GM12878 (cell line): Measurements from ENCODE around the gene TMEM97. TPM values are rescaled to one million over a fixed set of nuclear protein-coding genes. Genes with fewer than 3 reads are reported as not detected.

Experiments
- ATAC-seq: fragments of 200-7000 bp; cut with Tn5 transposase; 3 replicates; pipeline ENCODE4 v1.9.1; 2020; ENCODE audit warnings: mild to moderate bottlenecking, moderate library complexity
- Bru-seq: library from RNA; stranded (reverse); fragments of 400-500 nt; gene quantifications from one replicate; lab custom pipeline; 2021; lab: Mats Ljungman, UMichigan
- BruChase-seq, 2 experiments: library from RNA; stranded (reverse); fragments of 400-500 nt; gene quantifications; one replicate each; lab custom pipeline; 2021; lab: Mats Ljungman, UMichigan
- BruUV-seq: library from RNA; stranded (reverse); fragments of 400-500 nt; replicated peaks from 2 replicates; lab custom pipeline; 2021; lab: Mats Ljungman, UMichigan
- CTCF ChIA-PET: fragments of 300-600 bp; sonication (Branson Sonifier 250); formaldehyde crosslinking; extraction: SDS; loops from one replicate; lab custom pipeline; 2021; ENCODE audit warnings: inconsistent platforms; lab: Yijun Ruan, JAX
- POLR2A ChIA-PET: fragments of 350-600 bp; formaldehyde crosslinking; extraction: SDS; loops from one replicate; lab custom pipeline; 2021; ENCODE audit warnings: inconsistent platforms; lab: Charles Lee
- RAD21 ChIA-PET: fragments of 300-600 bp; sonication (Branson Sonifier 250); formaldehyde crosslinking; loops from one replicate; lab custom pipeline; 2023; ENCODE audit warnings: antibody characterized with exemption; ENCODE audit not compliant: unreplicated experiment; lab: Charles Lee
- SMC1A ChIA-PET: fragments of 300-600 bp; sonication (Branson Sonifier 250); formaldehyde crosslinking; loops from one replicate; lab custom pipeline; 2023; ENCODE audit not compliant: unreplicated experiment, uncharacterized antibody; lab: Charles Lee
- DNase-seq: peaks from one replicate; pipeline ENCODE4 v3.0.0-alpha.2; 2011; ENCODE audit warnings: low read depth, low spot score
- FAIRE-seq: peaks from 3 replicates; lab custom pipeline; 2011; peaks lifted over from hg19 to GRCh38; lab: Jason Lieb, UNC
- H2AFZ ChIP-seq: 2 replicates; pipeline ENCODE4 v1.6.0; 2011; ENCODE audit warnings: low read depth, low read length, control low read depth; ENCODE audit not compliant: control insufficient read depth
- H3K27ac ChIP-seq: 2 replicates; pipeline ENCODE4 v1.5.1; 2011; ENCODE audit warnings: control low read depth; ENCODE audit not compliant: control insufficient read depth, insufficient read depth
- H3K27me3 ChIP-seq, 2 experiments: replicated peaks in 1 of 2; 2 replicates each; pipeline versions ENCODE4 v1.6.0 to v1.6.1; 2011; ENCODE audit warnings: low read length in 1 of 2; ENCODE audit not compliant: control insufficient read depth in 2 of 2, insufficient read depth in 2 of 2
- H3K36me3 ChIP-seq, 2 experiments: 2 replicates each; pipeline ENCODE4 v1.5.1; 2011; ENCODE audit warnings: low read length in 1 of 2; ENCODE audit not compliant: control insufficient read depth in 2 of 2, insufficient read depth in 2 of 2
- H3K4me1 ChIP-seq: 2 replicates; pipeline ENCODE4 v1.6.1; 2011; ENCODE audit warnings: mild to moderate bottlenecking, low read length, moderate library complexity, mixed read lengths; ENCODE audit not compliant: control insufficient read depth, insufficient read depth
- H3K4me2 ChIP-seq: 2 replicates; pipeline ENCODE4 v1.6.0; 2011; ENCODE audit warnings: control low read depth; ENCODE audit not compliant: control insufficient read depth, insufficient read depth
- H3K4me3 ChIP-seq: fragments of 200-600 bp; sonication (generic); 2 replicates; pipeline ENCODE4 v1.5.1; 2016
- H3K79me2 ChIP-seq: 2 replicates; pipeline ENCODE4 v1.6.0; 2011; ENCODE audit warnings: low read length; ENCODE audit not compliant: control insufficient read depth, insufficient read depth
- H3K9ac ChIP-seq: 2 replicates; pipeline ENCODE4 v1.8.0; 2011; ENCODE audit warnings: low read length, control low read depth, mixed read lengths; ENCODE audit not compliant: control insufficient read depth, insufficient read depth
- H3K9me3 ChIP-seq: replicated peaks from 3 replicates; pipeline ENCODE4 v1.5.1; 2011; ENCODE audit warnings: mild to moderate bottlenecking, low read length; ENCODE audit not compliant: control insufficient read depth, insufficient read depth
- H4K20me1 ChIP-seq: 2 replicates; pipeline ENCODE4 v1.6.0; 2011; ENCODE audit not compliant: control insufficient read depth, insufficient read depth
- CHD1 ChIP-seq: IDR thresholded peaks from 2 replicates; pipeline ENCODE4 v1.6.1; 2012; ENCODE audit warnings: low read depth, low read length, improper control_type of control experiment
- EED ChIP-seq: sonication (generic); IDR thresholded peaks from 2 replicates; pipeline ENCODE4 v1.6.1; 2016; ENCODE audit warnings: antibody characterized with exemption, low read depth
- JUNB ChIP-seq: IDR thresholded peaks from 2 replicates; pipeline ENCODE4 v1.6.1; 2016; ENCODE audit warnings: antibody characterized with exemption, mild to moderate bottlenecking
- KDM1A ChIP-seq: fragments of 200-600 bp; sonication (generic); IDR thresholded peaks from 2 replicates; pipeline ENCODE4 v1.6.1; 2016; ENCODE audit warnings: borderline replicate concordance
- RAD51 ChIP-seq: fragments of 450-650 bp; IDR thresholded peaks from 2 replicates; pipeline ENCODE4 v1.6.1; 2016; ENCODE audit warnings: moderate library complexity, mild to moderate bottlenecking, inconsistent platforms
- SREBF1 ChIP-seq: IDR thresholded peaks from 2 replicates; pipeline ENCODE4 v1.6.1; 2012; ENCODE audit warnings: mild to moderate bottlenecking, low read length
- SREBF2 ChIP-seq: IDR thresholded peaks from 2 replicates; pipeline ENCODE4 v1.6.1; 2012; ENCODE audit warnings: mild to moderate bottlenecking, low read length
- ZNF217 ChIP-seq: fragments of 450-650 bp; IDR thresholded peaks from 2 replicates; pipeline ENCODE4 v1.6.1; 2017; ENCODE audit warnings: antibody characterized with exemption, mild to moderate bottlenecking
- ZNF274 ChIP-seq: IDR thresholded peaks from one replicate; pipeline ENCODE4 v1.8.0; 2011; ENCODE audit not compliant: insufficient read length, insufficient read depth
- ZZZ3 ChIP-seq: IDR thresholded peaks from 2 replicates; pipeline ENCODE4 v1.6.1; 2011; ENCODE audit warnings: low read depth; ENCODE audit not compliant: control insufficient read depth, insufficient read length
- WGBS: methylation state at CpG from one replicate; pipeline ENCODE4 v1.1.6; 2016; ENCODE audit warnings: low lambda C conversion rate; ENCODE audit not compliant: insufficient replicate concordance, insufficient coverage; ENCODE audit errors: missing lambda C conversion rate; 5-methylcytosine and 5-hydroxymethylcytosine counted together
- in situ Hi-C: fragments of 300-500 bp; cut with MboI; formaldehyde crosslinking; loops from 9 replicates; pipeline ENCODE4 v1.14.3; 2018; ENCODE audit warnings: mixed read lengths
- intact Hi-C: fragments of 100-400 bp; cut with micrococcal nuclease; formaldehyde crosslinking; loops from one replicate; pipeline ENCODE4 v1.14.2; 2022; ENCODE audit not compliant: unreplicated experiment
- long read RNA-seq, 2 experiments: library from polyadenylated mRNA; unstranded; transcript quantifications; one replicate each; pipeline ENCODE4 v2.0.0, GENCODE V29; 2019 to 2020
- polyA minus RNA-seq, 3 experiments: library from RNA; depleted of rRNA, polyadenylated mRNA; stranded (reverse); fragments of >200 nt; gene quantifications; 2 replicates each; pipeline ENCODE4 v1.2.3, GENCODE V29; 2011
- polyA plus RNA-seq, 11 experiments: library from polyadenylated mRNA; depleted of rRNA in 4 of 11; unstranded in 6 of 11; stranded (reverse) in 5 of 11; fragments of >200 nt; fragmentation: Nextera tagmentation in 4 of 11; fragmentation: Illumina TruSeq in 1 of 11; extraction: Ambion mirVana in 4 of 11; extraction: Trizol in 1 of 11; gene quantifications; 1 replicate in 1 of 11; 2 replicates in 10 of 11; pipeline versions ENCODE4 v1.2.1 to v1.2.3, GENCODE V29; 2011 to 2016; ENCODE audit warnings: inconsistent platforms in 2 of 11, missing spikeins in 2 of 11, low read depth in 1 of 11
- total RNA-seq, 4 experiments: library from RNA; depleted of rRNA in 3 of 4; stranded (reverse); fragments of >200 nt in 3 of 4; fragmentation: Illumina TruSeq in 1 of 4; extraction: Trizol in 1 of 4; gene quantifications; 2 replicates each; pipeline versions ENCODE4 v1.2.1 to v1.2.3, GENCODE V29; 2013 to 2021
- TF ChIP-seq, protein P1 (sequence below): fragments of 450-650 bp; conservative IDR thresholded peaks from 2 replicates; pipeline ENCODE4 v1.6.1; 2017; ENCODE audit warnings: mild to moderate bottlenecking, moderate library complexity
- TF ChIP-seq, protein P2 (sequence below): IDR thresholded peaks from 2 replicates; pipeline ENCODE4 v1.6.1; 2012; ENCODE audit warnings: low read depth, low read length, improper control_type of control experiment
- TF ChIP-seq, protein P3 (sequence below): fragments of 450-650 bp; IDR thresholded peaks from 2 replicates; pipeline ENCODE4 v1.6.1; 2016; ENCODE audit warnings: mild to moderate bottlenecking

The TMEM97 gene
- 29.6 and 33.7 TPM in 2 replicates for total RNA-seq (2013; cell fraction: nucleolus; rRNA removed)
- total RNA-seq (2014; rRNA removed) (116 and 130 TPM in 2 replicates), total RNA-seq (2014; rRNA removed; fragmentation: Illumina TruSeq; extraction: Trizol) (83.5 and 84.2 TPM in 2 replicates), total RNA-seq (2021) (87.8 and 89.3 TPM in 2 replicates), polyA plus RNA-seq (2011; rRNA removed) (96.8 and 100 TPM in 2 replicates), polyA plus RNA-seq (2014; fragmentation: Illumina TruSeq; extraction: Trizol) (134 and 183 TPM in 2 replicates), polyA plus RNA-seq (2014; fragmentation: Nextera tagmentation; extraction: Ambion mirVana) (100 to 1,000 TPM in 1 of 2 experiments, 10 to 100 TPM in 1; 58.0 to 130 TPM), polyA plus RNA-seq (2014; rRNA removed) (62.4 and 63.1 TPM in 2 replicates), polyA plus RNA-seq (2016; fragmentation: Nextera tagmentation; extraction: Ambion mirVana) (10 to 100 TPM; 81.0 to 83.1 TPM), polyA minus RNA-seq (2011; rRNA and poly(A)+ RNA removed) (51.4 and 61.7 TPM in 2 replicates), Bru-seq, nascent RNA (percentile 78 among the genes with signal in this experiment), BruChase-seq, experiment 1, labeled RNA remaining after a 6-hour chase (percentile 75 among the genes with signal in this experiment), BruChase-seq, experiment 2, labeled RNA remaining after a 2-hour chase (percentile 82 among the genes with signal in this experiment)
- polyA plus RNA-seq (2011; ENCODE audit: low read depth): 32.9 TPM
- 49.4 and 60.0 TPM in 2 replicates for polyA plus RNA-seq (2011; cell fraction: cytosol; rRNA removed)
- 15.0 and 19.5 TPM in 2 replicates for polyA plus RNA-seq (2011; cell fraction: nucleus; rRNA removed)
- polyA plus RNA-seq (2012): 40.5 and 48.1 TPM in 2 replicates
- 20.0 and 32.0 TPM in 2 replicates for polyA minus RNA-seq (2011; cell fraction: cytosol; rRNA and poly(A)+ RNA removed)
- 9.6 and 12.8 TPM in 2 replicates for polyA minus RNA-seq (2011; cell fraction: nucleus; rRNA and poly(A)+ RNA removed)
- long read RNA-seq, experiment 1, transcript TMEM97-201 (3 exons, 2,568 nt): major isoform, 57 of 70 reads
- long read RNA-seq, experiment 1, partial matches to known transcripts: 7 of 70 reads
- long read RNA-seq, experiment 1, other reads (novel, unspliced or antisense): 5 of 70 reads
- long read RNA-seq, experiment 2, transcript TMEM97-204 (2 exons, 1,075 nt): minor isoform, 5 of 115 reads
- long read RNA-seq, experiment 2, transcript TMEM97-201 (3 exons, 2,568 nt): major isoform, 86 of 115 reads
- long read RNA-seq, experiment 2, partial matches to known transcripts: 0 of 115 reads
- long read RNA-seq, experiment 2, other reads (novel, unspliced or antisense): 24 of 115 reads

DNA sequence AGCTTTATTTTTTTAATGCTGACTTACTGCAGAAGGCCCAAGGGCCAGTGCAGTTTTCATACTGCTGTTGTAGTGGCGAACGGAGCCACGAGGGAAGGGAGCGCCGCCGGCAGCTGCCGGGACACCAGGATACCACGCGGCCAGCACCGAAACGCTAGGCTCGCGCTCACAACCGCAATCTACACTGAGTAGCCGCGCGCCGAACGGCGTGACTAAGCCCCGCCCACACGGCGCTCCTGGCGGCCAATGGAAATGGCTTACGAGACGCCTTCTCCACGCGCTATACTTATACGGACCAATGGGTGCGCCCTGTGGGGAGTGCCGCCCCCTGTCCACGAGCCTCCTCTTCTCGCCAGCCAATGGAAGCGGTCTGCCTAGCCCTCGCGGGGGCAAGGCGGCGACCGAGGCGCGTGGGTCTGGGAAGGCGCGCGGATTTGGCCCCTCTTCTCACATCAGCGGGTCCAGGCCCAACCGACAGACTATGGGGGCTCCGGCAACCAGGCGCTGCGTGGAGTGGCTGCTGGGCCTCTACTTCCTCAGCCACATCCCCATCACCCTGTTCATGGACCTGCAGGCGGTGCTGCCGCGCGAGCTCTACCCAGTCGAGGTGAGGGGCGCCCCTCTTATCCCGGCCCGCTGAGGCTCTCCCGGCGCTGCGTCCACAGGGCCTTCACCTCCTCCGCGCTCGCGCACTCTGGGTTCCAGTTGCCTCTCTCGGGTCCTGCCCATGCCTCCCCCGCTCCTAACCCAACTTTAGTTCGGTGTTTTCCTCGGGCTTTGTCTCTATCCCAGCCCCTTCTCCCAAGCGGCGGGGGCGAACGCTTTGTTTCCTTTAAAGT is at the start of gene TMEM97:
TSS of gene TMEM97 (plus strand) at position 442 of the 839 bp plus-strand sequence. CDS start at position 482, 40 bp downstream.
- BruUV-seq: no TSS peak
- Histone ChIP-seq H3K4me1 (no peaks in the 10 kb centered on the region; the same call in 1 of the 2 replicates), H3K79me2 (peaks cover 48% of the 10 kb centered on the region), H3K4me2 (peak within 1 kb of the TSS; percentile 71), H3K27me3 (no peaks in the 10 kb centered on the region), H3K27ac (peak within 1 kb of the TSS; percentile 73), H2AFZ (peak within 1 kb of the TSS; percentile 89), H3K9ac (peak within 1 kb of the TSS; percentile 77), H4K20me1 (no peaks in the 10 kb centered on the region), H3K36me3 (no peaks in the 10 kb centered on the region; a peak in 2 of 4 replicates), H3K4me3 (peak within 1 kb of the TSS; percentile 94), H3K9me3 (no peaks in the 10 kb centered on the region)
- under 1% methylated on average over 72 of the region's 72 CpGs for WGBS
- SMC1A ChIA-PET: interaction anchor here (0.5 to 2.2 kb wide), 8 partner anchors 10 to 92 kb away, joined by 3 to 12 read pairs (median 4); partner anchors contain the start of genes IFT20, POLDIP2 and TNFAIP1
- CTCF ChIA-PET: interaction anchor here (0.8 to 4.0 kb wide), 7 partner anchors 16 to 513 kb away, joined by 3 to 29 read pairs (median 3); partner anchors contain the start of genes IFT20 and TNFAIP1
- POLR2A ChIA-PET: interaction anchor here (0.8 to 2.7 kb wide), 5 partner anchors 14 to 238 kb away, joined by 3 to 13 read pairs (median 3); partner anchors contain the start of genes IFT20 and TNFAIP1
- DNase-seq (peak; percentile 87), FAIRE-seq (peak; percentile 80), ATAC-seq (peak; percentile 98)
- RAD21 ChIA-PET: interaction anchor here (4.0 kb wide), 1 partner anchor 16 kb away, joined by 19 read pairs; the partner anchor contains the start of genes IFT20 and TNFAIP1
- intact Hi-C loops (loop anchor here (1.0 to 10.0 kb wide), 2 partner anchors 16 to 264 kb away; partner anchors contain the start of genes IFT20 and TNFAIP1), in situ Hi-C loops (no loop called here)
- TF ChIP-seq, protein P1, sequence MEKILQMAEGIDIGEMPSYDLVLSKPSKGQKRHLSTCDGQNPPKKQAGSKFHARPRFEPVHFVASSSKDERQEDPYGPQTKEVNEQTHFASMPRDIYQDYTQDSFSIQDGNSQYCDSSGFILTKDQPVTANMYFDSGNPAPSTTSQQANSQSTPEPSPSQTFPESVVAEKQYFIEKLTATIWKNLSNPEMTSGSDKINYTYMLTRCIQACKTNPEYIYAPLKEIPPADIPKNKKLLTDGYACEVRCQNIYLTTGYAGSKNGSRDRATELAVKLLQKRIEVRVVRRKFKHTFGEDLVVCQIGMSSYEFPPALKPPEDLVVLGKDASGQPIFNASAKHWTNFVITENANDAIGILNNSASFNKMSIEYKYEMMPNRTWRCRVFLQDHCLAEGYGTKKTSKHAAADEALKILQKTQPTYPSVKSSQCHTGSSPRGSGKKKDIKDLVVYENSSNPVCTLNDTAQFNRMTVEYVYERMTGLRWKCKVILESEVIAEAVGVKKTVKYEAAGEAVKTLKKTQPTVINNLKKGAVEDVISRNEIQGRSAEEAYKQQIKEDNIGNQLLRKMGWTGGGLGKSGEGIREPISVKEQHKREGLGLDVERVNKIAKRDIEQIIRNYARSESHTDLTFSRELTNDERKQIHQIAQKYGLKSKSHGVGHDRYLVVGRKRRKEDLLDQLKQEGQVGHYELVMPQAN: peak; percentile 72
- no peak for TF ChIP-seq KDM1A
- TF ChIP-seq, protein P2, sequence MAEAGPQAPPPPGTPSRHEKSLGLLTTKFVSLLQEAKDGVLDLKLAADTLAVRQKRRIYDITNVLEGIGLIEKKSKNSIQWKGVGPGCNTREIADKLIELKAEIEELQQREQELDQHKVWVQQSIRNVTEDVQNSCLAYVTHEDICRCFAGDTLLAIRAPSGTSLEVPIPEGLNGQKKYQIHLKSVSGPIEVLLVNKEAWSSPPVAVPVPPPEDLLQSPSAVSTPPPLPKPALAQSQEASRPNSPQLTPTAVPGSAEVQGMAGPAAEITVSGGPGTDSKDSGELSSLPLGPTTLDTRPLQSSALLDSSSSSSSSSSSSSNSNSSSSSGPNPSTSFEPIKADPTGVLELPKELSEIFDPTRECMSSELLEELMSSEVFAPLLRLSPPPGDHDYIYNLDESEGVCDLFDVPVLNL: peak; percentile 75
- no peak for TF ChIP-seq JUNB
- peak; percentile 33; the same call in 1 of the 2 replicates for TF ChIP-seq SREBF2
- no peak for TF ChIP-seq SREBF1
- TF ChIP-seq ZZZ3: no peak
- TF ChIP-seq, protein P3, sequence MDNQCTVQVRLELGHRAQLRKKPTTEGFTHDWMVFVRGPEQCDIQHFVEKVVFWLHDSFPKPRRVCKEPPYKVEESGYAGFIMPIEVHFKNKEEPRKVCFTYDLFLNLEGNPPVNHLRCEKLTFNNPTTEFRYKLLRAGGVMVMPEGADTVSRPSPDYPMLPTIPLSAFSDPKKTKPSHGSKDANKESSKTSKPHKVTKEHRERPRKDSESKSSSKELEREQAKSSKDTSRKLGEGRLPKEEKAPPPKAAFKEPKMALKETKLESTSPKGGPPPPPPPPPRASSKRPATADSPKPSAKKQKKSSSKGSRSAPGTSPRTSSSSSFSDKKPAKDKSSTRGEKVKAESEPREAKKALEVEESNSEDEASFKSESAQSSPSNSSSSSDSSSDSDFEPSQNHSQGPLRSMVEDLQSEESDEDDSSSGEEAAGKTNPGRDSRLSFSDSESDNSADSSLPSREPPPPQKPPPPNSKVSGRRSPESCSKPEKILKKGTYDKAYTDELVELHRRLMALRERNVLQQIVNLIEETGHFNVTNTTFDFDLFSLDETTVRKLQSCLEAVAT: peak; percentile 71; the same call in 1 of the 2 replicates
- TF ChIP-seq ZNF274: no peak
- no peak for TF ChIP-seq ZNF217
- TF ChIP-seq CHD1: no peak
- TF ChIP-seq RAD51: 0 out of 2 replicates have a peak, but pooled peaks have one; percentile 27
- peak; percentile 29 for TF ChIP-seq EED
